ENCODE data around the gene C14orf132.

Gene C14orf132

GRCh38 chr14:96121660-96122395, 82.7 kb downstream of the C14orf132 start:
- H3K9ac ChIP-seq (ENCODE audit: low read length) = no peak overlapping the region
- H2AFZ ChIP-seq (ENCODE audit: low read length) = no peak overlapping the region
- no peaks in the 10 kb centered on the region for H4K20me1 ChIP-seq (ENCODE audit: insufficient read depth, low read length)
- H3K9me3 ChIP-seq (ENCODE audit: low read length) = 0 out of 2 replicates have a peak, but pooled peaks cover 3% of the 10 kb centered on the region
- TF ChIP-seq EZH2 (IDR thresholded peaks at IDR 0.05; ENCODE audit: borderline replicate concordance, low read length) = no peak
- TF ChIP-seq, protein P1, sequence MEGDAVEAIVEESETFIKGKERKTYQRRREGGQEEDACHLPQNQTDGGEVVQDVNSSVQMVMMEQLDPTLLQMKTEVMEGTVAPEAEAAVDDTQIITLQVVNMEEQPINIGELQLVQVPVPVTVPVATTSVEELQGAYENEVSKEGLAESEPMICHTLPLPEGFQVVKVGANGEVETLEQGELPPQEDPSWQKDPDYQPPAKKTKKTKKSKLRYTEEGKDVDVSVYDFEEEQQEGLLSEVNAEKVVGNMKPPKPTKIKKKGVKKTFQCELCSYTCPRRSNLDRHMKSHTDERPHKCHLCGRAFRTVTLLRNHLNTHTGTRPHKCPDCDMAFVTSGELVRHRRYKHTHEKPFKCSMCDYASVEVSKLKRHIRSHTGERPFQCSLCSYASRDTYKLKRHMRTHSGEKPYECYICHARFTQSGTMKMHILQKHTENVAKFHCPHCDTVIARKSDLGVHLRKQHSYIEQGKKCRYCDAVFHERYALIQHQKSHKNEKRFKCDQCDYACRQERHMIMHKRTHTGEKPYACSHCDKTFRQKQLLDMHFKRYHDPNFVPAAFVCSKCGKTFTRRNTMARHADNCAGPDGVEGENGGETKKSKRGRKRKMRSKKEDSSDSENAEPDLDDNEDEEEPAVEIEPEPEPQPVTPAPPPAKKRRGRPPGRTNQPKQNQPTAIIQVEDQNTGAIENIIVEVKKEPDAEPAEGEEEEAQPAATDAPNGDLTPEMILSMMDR (IDR thresholded peaks at IDR 0.05; ENCODE audit: low read length) = no peak
- no peak overlapping the region for H3K4me3 ChIP-seq (ENCODE audit: low read depth, low read length, poor library complexity, severe bottlenecking)
- H3K36me3 ChIP-seq (ENCODE audit: insufficient read depth, low read length) = no peaks in the 10 kb centered on the region
- no peak overlapping the region for H3K27ac ChIP-seq (ENCODE audit: low read depth, low read length, poor library complexity, severe bottlenecking)
- H3F3A ChIP-seq (ENCODE audit: insufficient read depth, low read length) = no peaks in the 10 kb centered on the region
- no peaks in the 10 kb centered on the region for H3K4me1 ChIP-seq (ENCODE audit: insufficient read depth, low read length, severe bottlenecking)
- no peaks in the 10 kb centered on the region for H3K9me2 ChIP-seq (ENCODE audit: low read depth, low read length)
- H3K4me2 ChIP-seq (ENCODE audit: low read length) = no peak overlapping the region
- no peaks in the 10 kb centered on the region for H3K27me3 ChIP-seq (ENCODE audit: insufficient read depth, low read length)
- H3K79me2 ChIP-seq (ENCODE audit: insufficient read depth, low read length) = no peaks in the 10 kb centered on the region

DNA sequence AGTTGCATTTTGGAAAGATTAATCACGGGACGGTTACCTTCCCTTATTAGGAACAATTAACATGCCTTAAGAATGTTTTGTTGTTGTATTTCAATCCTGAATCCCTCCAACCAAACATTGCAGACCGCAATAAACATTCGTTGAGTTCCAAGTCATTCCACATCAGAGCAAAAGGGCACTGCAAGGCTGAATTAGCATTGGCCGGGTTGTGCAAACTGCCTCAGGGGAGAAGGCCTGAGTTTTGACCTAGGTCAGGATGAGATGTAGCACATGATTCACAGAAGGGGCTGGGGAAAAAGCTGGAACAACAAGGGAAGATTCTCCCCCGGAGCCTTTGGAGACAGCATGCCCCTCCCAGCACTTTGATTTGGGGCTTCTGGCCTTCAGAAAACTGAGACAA, 83.3 kb downstream of the C14orf132 start:
- Histone ChIP-seq H3K9me3 (ENCODE audit: low read length) (0 out of 2 replicates have a peak, but pooled peaks cover 3% of the 10 kb centered on the region), H3K27me3 (ENCODE audit: insufficient read depth, low read length) (no peaks in the 10 kb centered on the region), H3K27ac (ENCODE audit: low read depth, low read length, poor library complexity, severe bottlenecking) (no peak overlapping the region), H3K36me3 (ENCODE audit: insufficient read depth, low read length) (no peaks in the 10 kb centered on the region), H3K9ac (ENCODE audit: low read length) (no peak overlapping the region), H3K4me2 (ENCODE audit: low read length) (no peak overlapping the region), H4K20me1 (ENCODE audit: insufficient read depth, low read length) (no peaks in the 10 kb centered on the region), H3K79me2 (ENCODE audit: insufficient read depth, low read length) (no peaks in the 10 kb centered on the region), H3K4me3 (ENCODE audit: low read depth, low read length, poor library complexity, severe bottlenecking) (no peak overlapping the region), H3K9me2 (ENCODE audit: low read depth, low read length) (no peaks in the 10 kb centered on the region), H3F3A (ENCODE audit: insufficient read depth, low read length) (no peaks in the 10 kb centered on the region), H3K4me1 (ENCODE audit: insufficient read depth, low read length, severe bottlenecking) (no peaks in the 10 kb centered on the region), H2AFZ (ENCODE audit: low read length) (no peak overlapping the region)
- TF ChIP-seq EZH2 (IDR thresholded peaks at IDR 0.05; ENCODE audit: borderline replicate concordance, low read length) = no peak
- TF ChIP-seq, protein P1 (IDR thresholded peaks at IDR 0.05; ENCODE audit: low read length) = no peak

GRCh38 chr14:96125536-96125935, 86.4 kb downstream of the C14orf132 start:
- no peak overlapping the region for H3K4me3 ChIP-seq (ENCODE audit: low read depth, low read length, poor library complexity, severe bottlenecking)
- H3K9me3 ChIP-seq (ENCODE audit: low read length) = 0 out of 2 replicates have a peak, but pooled peaks cover 3% of the 10 kb centered on the region
- H3K36me3 ChIP-seq (ENCODE audit: insufficient read depth, low read length) = no peaks in the 10 kb centered on the region
- H2AFZ ChIP-seq (ENCODE audit: low read length) = no peak overlapping the region
- H3K9ac ChIP-seq (ENCODE audit: low read length) = no peak overlapping the region
- H3K79me2 ChIP-seq (ENCODE audit: insufficient read depth, low read length) = no peaks in the 10 kb centered on the region
- no peaks in the 10 kb centered on the region for H3F3A ChIP-seq (ENCODE audit: insufficient read depth, low read length)
- no peaks in the 10 kb centered on the region for H3K4me1 ChIP-seq (ENCODE audit: insufficient read depth, low read length, severe bottlenecking)
- TF ChIP-seq, protein P1 (IDR thresholded peaks at IDR 0.05; ENCODE audit: low read length) = no peak
- TF ChIP-seq EZH2 (IDR thresholded peaks at IDR 0.05; ENCODE audit: borderline replicate concordance, low read length) = no peak
- H3K4me2 ChIP-seq (ENCODE audit: low read length) = no peak overlapping the region
- H3K9me2 ChIP-seq (ENCODE audit: low read depth, low read length) = no peaks in the 10 kb centered on the region
- H4K20me1 ChIP-seq (ENCODE audit: insufficient read depth, low read length) = no peaks in the 10 kb centered on the region
- H3K27me3 ChIP-seq (ENCODE audit: insufficient read depth, low read length) = no peaks in the 10 kb centered on the region
- H3K27ac ChIP-seq (ENCODE audit: low read depth, low read length, poor library complexity, severe bottlenecking) = no peak overlapping the region
